Measurements from ENCODE around the gene NPAP1.
"Not testable (repeated sequence)": the region's sequence is repeated elsewhere in the genome, so short reads cannot be mapped to it uniquely, and the experiment has no call there.

Gene NPAP1

GRCh38 chr15:24675332-24676144 is at the start of gene NPAP1:
Gene NPAP1, plus strand, starts transcription at chr15:24675775. Its CDS starts 93 bp downstream, at chr15:24675868.
- DNase-seq (ENCODE audit: low spot score) = no peak

GRCh38 chr15:24627443-24627842 is 48.1 kb upstream of the NPAP1 start:
- no peak for DNase-seq (ENCODE audit: low spot score)

GRCh38 chr15:24633082-24633481 is 42.5 kb upstream of the NPAP1 start:
- no peak for DNase-seq (ENCODE audit: low spot score)

GRCh38 chr15:24639412-24639811 is 36.2 kb upstream of the NPAP1 start:
- not testable (repeated sequence) for DNase-seq (ENCODE audit: low spot score)

GRCh38 chr15:24645627-24646026 is 29.9 kb upstream of the NPAP1 start:
- no peak for DNase-seq (ENCODE audit: low spot score)

GRCh38 chr15:24659622-24660021 is 16.0 kb upstream of the NPAP1 start:
- no peak for DNase-seq (ENCODE audit: low spot score)

GRCh38 chr15:24662991-24663390 is 12.6 kb upstream of the NPAP1 start:
- DNase-seq (ENCODE audit: low spot score) = no peak

- DNase-seq (ENCODE audit: low spot score) = no peak
These were observed 856 bp downstream of the NPAP1 start for GRCh38 chr15:24676431-24676830.

- DNase-seq (ENCODE audit: low spot score) = no peak
These were observed 2.9 kb downstream of the NPAP1 start for GRCh38 chr15:24678485-24678884.

GRCh38 chr15:24682002-24682401 is 6.4 kb downstream of the NPAP1 start:
- no peak for DNase-seq (ENCODE audit: low spot score)

GRCh38 chr15:24682905-24683304 is 7.3 kb downstream of the NPAP1 start:
- not testable (repeated sequence) for DNase-seq (ENCODE audit: low spot score)

GRCh38 chr15:24683736-24684135 is 8.2 kb downstream of the NPAP1 start:
- DNase-seq (ENCODE audit: low spot score) = no peak

GRCh38 chr15:24684313-24684712 is 8.7 kb downstream of the NPAP1 start:
- DNase-seq (ENCODE audit: low spot score) = no peak

GRCh38 chr15:24696201-24696600 is 20.6 kb downstream of the NPAP1 start:
- no peak for DNase-seq (ENCODE audit: low spot score)

- no peak for DNase-seq (ENCODE audit: low spot score)
These were observed 21.3 kb downstream of the NPAP1 start for GRCh38 chr15:24696842-24697241.

- no peak for DNase-seq (ENCODE audit: low spot score)
These were observed 42.9 kb downstream of the NPAP1 start for GRCh38 chr15:24718289-24719082.

- no peak for DNase-seq (ENCODE audit: low spot score)
These were observed 54.2 kb downstream of the NPAP1 start for GRCh38 chr15:24729760-24730159.

Measured in hepatic stellate cell (primary cell).